Suprapubic skin (tissue), 4 donors: ENCODE data around the gene CCDC85C. TPM values are rescaled to one million over a fixed set of nuclear protein-coding genes. Genes with fewer than 3 reads are reported as not detected.

Experiments used
- DNase-seq, 2 donors: peaks; one replicate each; pipeline ENCODE4 v3.0.0-alpha.2; 2019; ENCODE audit warnings: low spot score in 2 of 2
- H3K27ac ChIP-seq: fragments of 200-600 bp; sonication (generic); one replicate; pipeline ENCODE4 v1.5.1; 2019
- H3K27me3 ChIP-seq: fragments of 200-600 bp; sonication (generic); one replicate; pipeline ENCODE4 v1.5.1; 2019
- H3K36me3 ChIP-seq: fragments of 200-600 bp; sonication (generic); one replicate; pipeline ENCODE4 v1.5.1; 2019
- H3K4me1 ChIP-seq: fragments of 200-600 bp; sonication (generic); one replicate; pipeline ENCODE4 v1.5.1; 2019
- H3K4me3 ChIP-seq: fragments of 200-600 bp; sonication (generic); one replicate; pipeline ENCODE4 v1.5.1; 2019; ENCODE audit warnings: mild to moderate bottlenecking
- H3K9me3 ChIP-seq: fragments of 200-600 bp; sonication (generic); one replicate; pipeline ENCODE4 v1.5.1; 2019
- CTCF ChIP-seq, 2 donors: fragments of 200-600 bp in 1 of 2; fragments of 450-650 bp in 1 of 2; sonication (generic) in 1 of 2; IDR thresholded peaks; one replicate each; pipeline ENCODE4 v1.5.1; 2016 to 2019; ENCODE audit warnings: antibody characterized with exemption in 2 of 2, mild to moderate bottlenecking in 1 of 2, moderate library complexity in 1 of 2
- EP300 ChIP-seq: sonication (generic); formaldehyde crosslinking; IDR thresholded peaks from one replicate; pipeline ENCODE4 v1.6.1; 2017; ENCODE audit warnings: antibody characterized with exemption
- POLR2A ChIP-seq, 2 donors: fragments of 450-650 bp; IDR thresholded peaks; one replicate each; pipeline ENCODE4 v1.6.1; 2017; ENCODE audit warnings: antibody characterized with exemption in 2 of 2, mild to moderate bottlenecking in 2 of 2, moderate library complexity in 2 of 2
- POLR2AphosphoS5 ChIP-seq, 3 donors: sonication (generic); formaldehyde crosslinking; IDR thresholded peaks; one replicate each; pipeline ENCODE4 v1.6.1; 2017; ENCODE audit warnings: antibody characterized with exemption in 3 of 3
- WGBS: methylation state at CpG from one replicate; pipeline ENCODE4 v1.1.5; 2018; 5-methylcytosine and 5-hydroxymethylcytosine counted together
- total RNA-seq, 4 donors: library from RNA; depleted of rRNA; stranded (reverse); fragments of >200 nt; gene quantifications; one replicate each; pipeline ENCODE4 v1.1.0, GENCODE V29; 2016

The CCDC85C gene
- total RNA-seq, 4 donors from 2014 or later = 18.8 to 53.2 (median 48.0) TPM

- no peaks in the 10 kb centered on the region for H3K27me3 ChIP-seq
- peak; percentile 83 to 86 for DNase-seq
- no peaks in the 10 kb centered on the region for H3K9me3 ChIP-seq
- no peaks in the 10 kb centered on the region for H3K36me3 ChIP-seq
- 0% methylated on average over 53 of the region's 122 CpGs for WGBS
- peak within 1 kb of the TSS; percentile 96 for H3K27ac ChIP-seq
- TF ChIP-seq POLR2AphosphoS5 (IDR thresholded peaks at IDR 0.05) (peak in 1 of 3 donors; percentile 26), POLR2A (IDR thresholded peaks at IDR 0.05) (peak in 1 of 2 donors; percentile 11), EP300 (no peak), CTCF (IDR thresholded peaks at IDR 0.05) (peak in 1 of 2 donors; percentile 10)
- H3K4me3 ChIP-seq = peak within 1 kb of the TSS; percentile 85
- peaks cover 53% of the 10 kb centered on the region for H3K4me1 ChIP-seq
Observed at GRCh38 chr14:99479906-99480869, 123.8 kb downstream of the CCDC85C start, which contains the start of gene SETD3. SETD3 (minus strand) TSS chr14:99480859; CDS start chr14:99465805, 15,054 bp downstream.

- peak overlapping the region; percentile 96 for H3K27ac ChIP-seq
- no peaks in the 10 kb centered on the region for H3K27me3 ChIP-seq
- no peaks in the 10 kb centered on the region for H3K9me3 ChIP-seq
- TF ChIP-seq CTCF (IDR thresholded peaks at IDR 0.05) (no peak), POLR2A (IDR thresholded peaks at IDR 0.05) (no peak), EP300 (no peak), POLR2AphosphoS5 (IDR thresholded peaks at IDR 0.05) (no peak)
- WGBS = 15% methylated on average over 18 of the region's 18 CpGs
- H3K4me1 ChIP-seq = peaks cover 58% of the 10 kb centered on the region
- no peak for DNase-seq
- H3K36me3 ChIP-seq = no peaks in the 10 kb centered on the region
- peak overlapping the region; percentile 85 for H3K4me3 ChIP-seq
Observed at GRCh38 chr14:99479160-99479905, 124.7 kb downstream of the CCDC85C start.

GRCh38 chr14:99478128-99478527 lies 125.9 kb downstream of the CCDC85C start:
- no peaks in the 10 kb centered on the region for H3K9me3 ChIP-seq
- 73% methylated on average over 4 of the region's 4 CpGs for WGBS
- TF ChIP-seq CTCF (IDR thresholded peaks at IDR 0.05) (no peak), EP300 (no peak), POLR2A (IDR thresholded peaks at IDR 0.05) (no peak), POLR2AphosphoS5 (IDR thresholded peaks at IDR 0.05) (no peak)
- H3K4me1 ChIP-seq = peaks cover 47% of the 10 kb centered on the region
- H3K27ac ChIP-seq = no peak overlapping the region
- H3K36me3 ChIP-seq = no peaks in the 10 kb centered on the region
- no peak overlapping the region for H3K4me3 ChIP-seq
- no peak for DNase-seq
- H3K27me3 ChIP-seq = no peaks in the 10 kb centered on the region

GRCh38 chr14:99476864-99477263 lies 127.1 kb downstream of the CCDC85C start:
- DNase-seq = no peak
- no peak for TF ChIP-seq EP300
- no peak for TF ChIP-seq POLR2A (IDR thresholded peaks at IDR 0.05)
- no peak for TF ChIP-seq POLR2AphosphoS5 (IDR thresholded peaks at IDR 0.05)
- TF ChIP-seq CTCF (IDR thresholded peaks at IDR 0.05) = no peak
- H3K27me3 ChIP-seq = no peaks in the 10 kb centered on the region
- H3K9me3 ChIP-seq = no peaks in the 10 kb centered on the region
- no peak overlapping the region for H3K4me3 ChIP-seq
- 68% methylated on average over 1 of the region's 1 CpG for WGBS
- no peaks in the 10 kb centered on the region for H3K36me3 ChIP-seq
- peaks cover 35% of the 10 kb centered on the region for H3K4me1 ChIP-seq
- no peak overlapping the region for H3K27ac ChIP-seq
